ENCODE data around the gene CAST.

DNA sequence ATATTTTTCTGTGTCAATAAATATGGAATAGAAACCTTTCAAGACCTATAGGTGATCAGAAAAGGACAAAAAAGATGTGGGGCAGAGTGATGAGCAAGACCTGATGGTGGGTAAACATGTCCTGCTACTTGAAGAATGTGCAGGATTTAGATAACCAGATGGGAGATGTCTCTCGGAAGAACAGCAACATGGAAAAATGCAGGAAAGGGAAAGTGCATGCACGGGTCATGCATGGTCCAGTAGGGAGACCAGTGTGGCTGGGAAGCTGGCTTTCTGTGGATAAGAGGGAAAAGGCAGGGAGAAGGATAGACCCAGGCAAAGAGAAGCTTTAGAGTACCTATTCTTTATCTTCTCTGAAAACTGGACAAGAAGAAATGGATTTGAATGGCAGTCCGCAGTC lies 7.1 kb upstream of the CAST start:
- TF ChIP-seq, protein P1, sequence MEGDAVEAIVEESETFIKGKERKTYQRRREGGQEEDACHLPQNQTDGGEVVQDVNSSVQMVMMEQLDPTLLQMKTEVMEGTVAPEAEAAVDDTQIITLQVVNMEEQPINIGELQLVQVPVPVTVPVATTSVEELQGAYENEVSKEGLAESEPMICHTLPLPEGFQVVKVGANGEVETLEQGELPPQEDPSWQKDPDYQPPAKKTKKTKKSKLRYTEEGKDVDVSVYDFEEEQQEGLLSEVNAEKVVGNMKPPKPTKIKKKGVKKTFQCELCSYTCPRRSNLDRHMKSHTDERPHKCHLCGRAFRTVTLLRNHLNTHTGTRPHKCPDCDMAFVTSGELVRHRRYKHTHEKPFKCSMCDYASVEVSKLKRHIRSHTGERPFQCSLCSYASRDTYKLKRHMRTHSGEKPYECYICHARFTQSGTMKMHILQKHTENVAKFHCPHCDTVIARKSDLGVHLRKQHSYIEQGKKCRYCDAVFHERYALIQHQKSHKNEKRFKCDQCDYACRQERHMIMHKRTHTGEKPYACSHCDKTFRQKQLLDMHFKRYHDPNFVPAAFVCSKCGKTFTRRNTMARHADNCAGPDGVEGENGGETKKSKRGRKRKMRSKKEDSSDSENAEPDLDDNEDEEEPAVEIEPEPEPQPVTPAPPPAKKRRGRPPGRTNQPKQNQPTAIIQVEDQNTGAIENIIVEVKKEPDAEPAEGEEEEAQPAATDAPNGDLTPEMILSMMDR (IDR thresholded peaks at IDR 0.05; ENCODE audit: insufficient read depth, low read depth, low read length): no peak
- TF ChIP-seq EZH2 (IDR thresholded peaks at IDR 0.05; ENCODE audit: insufficient read depth, low read length): no peak

Data from astrocyte (in vitro differentiated cells and primary cell).